AG04449 (cell line): Measurements from ENCODE around the gene FDXR.

ENCODE experiments used
- CTCF ChIA-PET: fragments of 350-600 bp; formaldehyde crosslinking; extraction: SDS; loops from one replicate; lab custom pipeline; 2021; ENCODE audit warnings: antibody characterized with exemption; lab: Yijun Ruan, JAX
- POLR2A ChIA-PET: fragments of 400-600, 350-600 bp; formaldehyde crosslinking; extraction: SDS; loops from one replicate; lab custom pipeline; 2020; ENCODE audit warnings: antibody characterized with exemption, inconsistent platforms; lab: Yijun Ruan, JAX
- DNase-seq: peaks from one replicate; pipeline ENCODE4 v3.0.0-alpha.2; 2010; ENCODE audit warnings: low read depth, low spot score
- H3K4me3 ChIP-seq: 2 replicates; pipeline ENCODE4 v1.5.1; 2011; ENCODE audit warnings: low read depth, mild to moderate bottlenecking, control low read depth, low read length
- CTCF ChIP-seq: IDR thresholded peaks from one replicate; pipeline ENCODE4 v1.5.1; 2011; ENCODE audit warnings: mild to moderate bottlenecking, moderate library complexity, low read length, control low read depth, inconsistent platforms; ENCODE audit not compliant: insufficient read depth; ENCODE audit errors: missing control alignments

Gene FDXR

DNA sequence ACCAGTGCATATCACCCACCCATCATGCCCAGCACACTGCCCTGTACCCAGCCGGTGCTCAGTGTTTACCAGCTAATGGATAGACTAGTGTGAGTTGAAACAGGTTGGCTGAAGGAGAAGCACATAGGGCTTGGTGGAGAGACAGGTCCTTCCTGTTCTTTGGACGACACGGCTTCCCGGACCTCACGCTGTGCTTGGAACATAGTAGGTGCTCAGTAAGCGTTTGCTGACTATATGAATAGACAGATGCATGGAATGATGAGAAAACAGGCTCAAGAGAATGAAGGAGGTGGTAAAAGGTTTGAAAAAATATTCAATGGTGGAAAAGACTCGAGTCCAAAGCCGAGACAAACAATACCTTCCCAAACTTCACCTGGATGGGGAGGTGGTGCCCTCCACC lies 27.4 kb upstream of the FDXR start:
- ChIA-PET CTCF (no interaction called here), POLR2A (no interaction called here)
- no peak for DNase-seq
- no peak overlapping the region for H3K4me3 ChIP-seq
- TF ChIP-seq CTCF: no peak

DNA sequence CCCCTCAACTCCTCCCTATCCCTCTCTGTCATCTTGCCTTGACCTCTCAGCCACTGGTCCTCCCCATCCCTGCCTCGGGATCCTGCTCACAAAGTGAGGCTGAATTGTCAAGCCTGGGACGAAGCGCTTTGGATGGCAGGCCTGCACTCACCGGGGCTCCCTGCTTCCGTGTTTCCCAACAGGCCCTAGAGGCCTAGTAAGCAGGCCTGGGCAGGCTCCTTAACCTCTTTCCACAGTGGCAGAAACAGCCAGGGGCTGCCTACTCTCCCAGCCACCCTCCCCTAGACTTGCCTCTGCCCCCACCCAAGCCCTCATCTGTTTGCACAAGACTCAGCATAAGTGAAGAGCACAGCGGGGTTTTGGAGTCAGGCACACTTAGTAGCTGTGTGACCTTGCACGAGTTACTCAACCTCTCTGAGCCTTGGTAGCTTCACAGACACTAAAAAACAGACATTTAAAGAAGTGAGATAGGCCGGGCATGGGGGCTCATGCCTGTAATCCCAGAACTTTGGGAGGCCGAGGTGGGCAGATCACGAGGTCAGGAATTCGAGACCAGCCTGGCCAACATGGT lies 25.7 kb upstream of the FDXR start:
- no peak for DNase-seq
- TF ChIP-seq CTCF: no peak
- CTCF ChIA-PET: interaction anchor here (1.3 kb wide), 1 partner anchor 24 kb away, joined by 3 read pairs; no protein-coding TSS in a partner anchor
- H3K4me3 ChIP-seq: no peak overlapping the region
- POLR2A ChIA-PET: no interaction called here

DNA sequence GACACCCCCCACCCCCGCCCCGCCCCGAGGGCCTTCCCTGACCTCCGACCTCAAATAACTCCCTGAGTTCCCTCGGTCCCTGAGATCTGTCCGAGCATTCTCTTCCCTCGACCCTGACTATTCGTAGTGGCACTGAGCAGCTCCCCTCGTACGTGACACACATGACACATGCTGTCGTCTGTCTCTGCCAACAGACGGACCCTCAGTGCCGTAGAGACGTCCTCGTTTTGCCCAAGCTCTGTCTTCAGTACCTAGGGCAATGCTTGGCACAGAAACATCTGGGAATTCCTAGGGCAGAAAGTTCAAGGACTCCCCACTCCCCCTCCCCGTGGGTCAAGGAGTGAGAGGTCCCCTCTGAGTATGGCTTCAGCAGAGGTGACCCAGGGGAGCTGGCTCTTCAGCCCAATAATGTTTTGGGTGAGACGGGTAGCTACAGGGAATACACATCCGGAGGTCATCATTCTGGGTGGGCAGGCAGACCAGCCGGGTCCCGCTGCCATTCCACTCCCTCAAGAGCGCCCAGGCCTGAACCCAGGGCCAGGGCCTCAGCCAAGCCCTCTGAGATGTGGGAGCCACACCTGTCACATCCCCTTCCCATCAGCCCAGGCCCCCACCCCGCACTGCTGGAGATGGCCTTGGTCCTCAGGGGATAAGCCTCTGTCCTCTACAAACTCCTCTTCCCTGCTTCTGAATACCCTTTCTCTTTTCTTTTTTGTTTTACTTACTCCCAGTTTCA lies 21.3 kb upstream of the FDXR start:
- DNase-seq: no peak
- no peak for TF ChIP-seq CTCF
- ChIA-PET POLR2A (interaction anchor here (0.6 kb wide), 1 partner anchor 21 kb away, joined by 3 read pairs; the partner anchor contains the start of gene FDXR), CTCF (interaction anchor here (1.3 to 1.5 kb wide), 2 partner anchors 21 to 68 kb away, joined by 3 to 4 read pairs; partner anchors contain the start of gene FDXR)
- H3K4me3 ChIP-seq: no peak overlapping the region

GRCh38 chr17:74892974-74893911 lies 20.4 kb upstream of the FDXR start, which contains the start of gene FADS6:
Gene FADS6 (minus strand): TSS chr17:74893633. CDS start chr17:74893595, 38 bp downstream.
- no peak within 1 kb of the TSS for H3K4me3 ChIP-seq
- DNase-seq: no peak
- ChIA-PET CTCF (no interaction called here), POLR2A (interaction anchor here (0.6 kb wide), 1 partner anchor 20 kb away, joined by 3 read pairs; the partner anchor contains the start of gene FDXR)
- TF ChIP-seq CTCF: no peak

DNA sequence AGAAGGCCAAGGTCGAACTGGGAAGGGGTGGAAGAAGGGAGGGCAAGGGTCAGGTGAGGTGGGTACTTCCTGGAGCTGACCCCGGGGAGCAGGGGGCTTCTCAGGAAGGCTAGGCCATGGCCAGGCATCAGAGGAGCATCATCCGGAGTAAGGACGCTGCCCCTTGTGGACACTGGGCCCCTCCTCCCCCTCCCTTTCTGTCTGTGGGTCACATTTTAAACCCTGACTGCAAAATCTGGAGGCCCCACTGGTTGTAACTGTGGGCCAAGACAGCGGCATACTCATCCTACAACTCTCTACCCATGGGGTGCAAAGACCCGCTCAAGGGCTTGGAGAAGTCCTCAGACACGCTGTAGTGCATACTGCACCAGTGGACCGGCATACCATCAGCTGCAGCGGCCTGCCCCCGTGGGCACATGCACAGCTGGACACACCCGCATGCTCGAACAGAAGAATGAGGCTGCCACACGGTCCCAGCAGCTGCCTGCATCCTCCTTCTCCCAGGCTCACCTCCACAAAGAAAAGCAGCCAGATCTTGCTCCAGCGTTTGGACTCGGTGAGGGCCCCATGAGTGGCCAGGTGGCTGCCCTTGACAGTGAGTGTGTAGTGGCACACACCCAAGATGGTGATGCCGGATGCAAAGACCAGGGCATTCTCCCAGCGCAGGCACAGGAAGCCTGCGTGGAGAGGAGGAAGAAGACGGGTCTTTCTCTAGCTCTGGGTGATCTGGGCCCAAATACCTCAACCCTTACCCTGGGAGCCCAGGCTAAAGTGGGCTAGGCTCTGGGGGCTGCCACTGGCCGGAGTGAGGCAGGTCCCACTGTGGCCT lies 19.4 kb upstream of the FDXR start:
- no peak overlapping the region for H3K4me3 ChIP-seq
- TF ChIP-seq CTCF: no peak
- POLR2A ChIA-PET: no interaction called here
- no peak for DNase-seq
- CTCF ChIA-PET: interaction anchor here (1.2 kb wide), 1 partner anchor 66 kb away, joined by 3 read pairs; no protein-coding TSS in a partner anchor
